A549 (cell line): ENCODE data around the gene SMC1A. TPM values are rescaled to one million over a fixed set of nuclear protein-coding genes. Genes with fewer than 3 reads are reported as not detected.

Source experiments
- ATAC-seq, 2 experiments: fragments of 200-7000 bp in 1 of 2; fragments of >200 bp in 1 of 2; cut with Nextera tagmentation in 1 of 2; cut with Tn5 transposase in 1 of 2; 3 replicates each; pipeline versions ENCODE4 v1.8.0 to v1.9.1; 2018 to 2020; ENCODE audit warnings: mild to moderate bottlenecking in 1 of 2, moderate library complexity in 1 of 2
- CTCF ChIA-PET: fragments of 300-600 bp; sonication (Branson Sonifier 250); formaldehyde crosslinking; extraction: SDS; loops from one replicate; lab custom pipeline; 2021; ENCODE audit warnings: antibody characterized with exemption, inconsistent platforms; lab: Yijun Ruan, JAX
- POLR2A ChIA-PET: fragments of 350-600 bp; formaldehyde crosslinking; extraction: SDS; loops from one replicate; lab custom pipeline; 2021; ENCODE audit warnings: antibody characterized with exemption, inconsistent platforms; lab: Yijun Ruan, JAX
- DNase-seq, 2 experiments: peaks; one replicate each; pipeline versions ENCODE4 v3.0.0 to v3.0.0-alpha.2; 2011 to 2016; ENCODE audit warnings: low read depth in 1 of 2, low spot score in 1 of 2
- FAIRE-seq: peaks from 2 replicates; lab custom pipeline; 2011; peaks lifted over from hg19 to GRCh38; lab: Jason Lieb, UNC
- H3K27ac ChIP-seq, 2 experiments: fragments of >200 bp; sonication (Bioruptor Twin); formaldehyde crosslinking; 3 replicates each; pipeline ENCODE4 v1.5.1; 2016 to 2017
- H3K4me1 ChIP-seq: fragments of >200 bp; sonication (Bioruptor Twin); formaldehyde crosslinking; 3 replicates; pipeline ENCODE4 v1.6.1; 2016
- H3K4me2 ChIP-seq: fragments of >200 bp; sonication (Bioruptor Twin); formaldehyde crosslinking; 3 replicates; pipeline ENCODE4 v1.6.1; 2016
- H3K4me3 ChIP-seq: fragments of >200 bp; sonication (Bioruptor Twin); formaldehyde crosslinking; 3 replicates; pipeline ENCODE4 v1.5.1; 2016
- H3K9me3 ChIP-seq: fragments of >200 bp; sonication (Bioruptor Twin); formaldehyde crosslinking; 3 replicates; pipeline ENCODE4 v1.6.1; 2016
- ATOH8 ChIP-seq: fragments of 250-450 bp; sonication (Bioruptor Pico); IDR thresholded peaks from 2 replicates; pipeline ENCODE4 v1.5.0; 2020; ENCODE audit warnings: low read depth, mild to moderate bottlenecking, moderate library complexity
- CEBPB ChIP-seq, 2 experiments: fragments of >200 bp in 1 of 2; sonication (Bioruptor Twin) in 1 of 2; formaldehyde crosslinking in 1 of 2; IDR thresholded peaks; 2 replicates each; pipeline ENCODE4 v1.6.1; 2012 to 2016
- CHD4 ChIP-seq: fragments of 200-600 bp; sonication (generic); IDR thresholded peaks from 2 replicates; pipeline ENCODE4 v1.6.1; 2016; ENCODE audit warnings: antibody characterized with exemption, mild to moderate bottlenecking, borderline replicate concordance
- CTCF ChIP-seq: fragments of >200 bp; sonication (Bioruptor Twin); formaldehyde crosslinking; IDR thresholded peaks from 3 replicates; pipeline ENCODE4 v1.5.1; 2016
- EHF ChIP-seq: fragments of 250-450 bp; sonication (Bioruptor Pico); IDR thresholded peaks from 2 replicates; pipeline ENCODE4 v1.5.0; 2020; ENCODE audit warnings: mild to moderate bottlenecking
- EHMT2 ChIP-seq: fragments of 200-600 bp; sonication (generic); IDR thresholded peaks from 2 replicates; pipeline ENCODE4 v1.6.1; 2016; ENCODE audit warnings: antibody characterized with exemption, low read depth, mild to moderate bottlenecking, moderate library complexity
- EP300 ChIP-seq, 2 experiments: fragments of >200 bp; sonication (Bioruptor Twin); formaldehyde crosslinking; IDR thresholded peaks; 2 replicates in 1 of 2; 3 replicates in 1 of 2; pipeline ENCODE4 v1.6.1; 2016 to 2017
- FOXS1 ChIP-seq: fragments of 250-450 bp; sonication (Bioruptor Pico); IDR thresholded peaks from 2 replicates; pipeline ENCODE4 v1.5.0; 2020; ENCODE audit warnings: mild to moderate bottlenecking, moderate library complexity
- HOXB13 ChIP-seq: fragments of 250-450 bp; sonication (Bioruptor Pico); IDR thresholded peaks from 2 replicates; pipeline ENCODE4 v1.5.0; 2020; ENCODE audit warnings: low read depth, mild to moderate bottlenecking, moderate library complexity
- HOXB5 ChIP-seq: fragments of 250-450 bp; sonication (Bioruptor Pico); IDR thresholded peaks from 2 replicates; pipeline ENCODE4 v1.5.0; 2020; ENCODE audit warnings: mild to moderate bottlenecking, moderate library complexity
- JUNB ChIP-seq: fragments of >200 bp; sonication (Bioruptor Twin); formaldehyde crosslinking; IDR thresholded peaks from 2 replicates; pipeline ENCODE4 v1.6.1; 2016
- MAFK ChIP-seq: fragments of 450-650 bp; IDR thresholded peaks from 2 replicates; pipeline ENCODE4 v1.6.1; 2014; ENCODE audit not compliant: partially characterized antibody
- MAZ ChIP-seq: fragments of 150-350 bp; IDR thresholded peaks from 2 replicates; pipeline ENCODE4 v1.6.1; 2014; ENCODE audit warnings: antibody characterized with exemption, low read depth, low read length, borderline replicate concordance
- MYC ChIP-seq: IDR thresholded peaks from 2 replicates; pipeline ENCODE4 v1.6.1; 2012; ENCODE audit warnings: mild to moderate bottlenecking, inconsistent platforms, low read length, improper control_type of control experiment, borderline replicate concordance
- NFE2L2 ChIP-seq: fragments of 150-350 bp; conservative IDR thresholded peaks from 2 replicates; pipeline ENCODE4 v1.6.1; 2014; ENCODE audit warnings: low read length
- NR3C1 ChIP-seq: fragments of >200 bp; sonication (Bioruptor Twin); formaldehyde crosslinking; IDR thresholded peaks from 3 replicates; pipeline ENCODE4 v1.6.1; 2017
- RAD21 ChIP-seq, 2 experiments: fragments of >200 bp in 1 of 2; sonication (Bioruptor Twin) in 1 of 2; formaldehyde crosslinking in 1 of 2; IDR thresholded peaks in 1 of 2; conservative IDR thresholded peaks in 1 of 2; 2 replicates in 1 of 2; 3 replicates in 1 of 2; pipeline ENCODE4 v1.6.1; 2012 to 2018; ENCODE audit warnings: inconsistent platforms in 1 of 2
- RCOR1 ChIP-seq: fragments of 150-350 bp; IDR thresholded peaks from 2 replicates; pipeline ENCODE4 v1.6.1; 2014; ENCODE audit warnings: antibody characterized with exemption, low read length, low read depth
- SMC3 ChIP-seq: fragments of >200 bp; sonication (Bioruptor Twin); formaldehyde crosslinking; IDR thresholded peaks from 3 replicates; pipeline ENCODE4 v1.6.1; 2018; ENCODE audit warnings: inconsistent platforms
- ZC3H11A ChIP-seq: fragments of 450-650 bp; IDR thresholded peaks from 2 replicates; pipeline ENCODE4 v1.6.1; 2014; ENCODE audit warnings: antibody characterized with exemption, mild to moderate bottlenecking
- ZNF302 ChIP-seq: fragments of 250-450 bp; sonication (Bioruptor Pico); IDR thresholded peaks from 2 replicates; pipeline ENCODE4 v1.9.0; 2021; ENCODE audit warnings: inconsistent platforms, mild to moderate bottlenecking, moderate library complexity
- WGBS: methylation state at CpG from one replicate; pipeline ENCODE4 v1.1.6; 2017; ENCODE audit errors: missing lambda C conversion rate; 5-methylcytosine and 5-hydroxymethylcytosine counted together
- polyA plus RNA-seq, 4 experiments: library from polyadenylated mRNA; depleted of rRNA in 3 of 4; stranded (reverse); fragments of >200 nt; fragmentation: RNase III in 1 of 4; extraction: RNeasy Plus Mini Kit Qiagen cat#74134 plus additional on column Dnase treatment in 1 of 4; gene quantifications; 2 replicates in 3 of 4; 3 replicates in 1 of 4; pipeline ENCODE4 v1.2.3, GENCODE V29; 2011 to 2017
- TF ChIP-seq, protein P1 (sequence below): IDR thresholded peaks from 2 replicates; pipeline ENCODE4 v1.6.1; 2012
- TF ChIP-seq, protein P2 (sequence below): fragments of 150-350 bp; IDR thresholded peaks from 2 replicates; pipeline ENCODE4 v1.6.1; 2014; ENCODE audit warnings: low read depth, mild to moderate bottlenecking, low read length
- TF ChIP-seq, protein P3 (sequence below): IDR thresholded peaks from 2 replicates; pipeline ENCODE4 v1.6.1; 2012; ENCODE audit warnings: low read depth, borderline replicate concordance

The SMC1A gene
- polyA plus RNA-seq, 2 of the 4 experiments (the other 2 are of a cell fraction): 76.7 to 100 TPM

DNA sequence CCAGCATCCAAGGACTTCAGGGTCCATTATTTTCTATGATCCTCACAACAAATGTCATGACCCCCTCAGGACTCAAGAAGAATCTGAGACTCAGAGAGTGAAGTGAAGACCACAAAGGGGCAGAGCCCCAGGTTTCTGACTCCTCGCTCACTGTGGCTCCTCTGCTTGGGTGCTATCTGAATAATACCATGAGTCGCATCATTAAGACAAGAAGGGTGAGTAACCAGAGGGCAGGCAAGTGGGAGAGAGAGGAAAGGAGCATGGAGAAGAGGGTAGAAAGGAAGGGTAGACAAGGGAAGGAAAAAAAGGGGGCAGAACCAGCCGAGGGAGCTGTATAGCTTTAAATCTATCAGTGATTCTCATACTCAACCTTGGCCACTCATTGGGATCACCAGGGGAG lies 27.2 kb upstream of the SMC1A start:
- H3K4me3 ChIP-seq: no peak overlapping the region
- H3K27ac ChIP-seq: no peak overlapping the region
- ChIA-PET CTCF (interaction anchor here (1.0 to 1.2 kb wide), 2 partner anchors 12 to 33 kb away, joined by 5 to 6 read pairs; no protein-coding TSS in a partner anchor), POLR2A (no interaction called here)
- 69% methylated on average over 3 of the region's 3 CpGs for WGBS
- ATAC-seq (no peak), DNase-seq (no peak), FAIRE-seq (no peak)
- no peaks in the 10 kb centered on the region for H3K4me1 ChIP-seq
- no peaks in the 10 kb centered on the region for H3K9me3 ChIP-seq
- no peak for TF ChIP-seq ZNF302
- no peak for TF ChIP-seq CEBPB (IDR thresholded peaks at IDR 0.05)
- no peak for TF ChIP-seq NFE2L2
- TF ChIP-seq HOXB13: no peak
- TF ChIP-seq, protein P1, sequence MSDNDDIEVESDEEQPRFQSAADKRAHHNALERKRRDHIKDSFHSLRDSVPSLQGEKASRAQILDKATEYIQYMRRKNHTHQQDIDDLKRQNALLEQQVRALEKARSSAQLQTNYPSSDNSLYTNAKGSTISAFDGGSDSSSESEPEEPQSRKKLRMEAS: no peak
- no peak for TF ChIP-seq HOXB5 (CRISPR knock-in tag)
- TF ChIP-seq, protein P2, sequence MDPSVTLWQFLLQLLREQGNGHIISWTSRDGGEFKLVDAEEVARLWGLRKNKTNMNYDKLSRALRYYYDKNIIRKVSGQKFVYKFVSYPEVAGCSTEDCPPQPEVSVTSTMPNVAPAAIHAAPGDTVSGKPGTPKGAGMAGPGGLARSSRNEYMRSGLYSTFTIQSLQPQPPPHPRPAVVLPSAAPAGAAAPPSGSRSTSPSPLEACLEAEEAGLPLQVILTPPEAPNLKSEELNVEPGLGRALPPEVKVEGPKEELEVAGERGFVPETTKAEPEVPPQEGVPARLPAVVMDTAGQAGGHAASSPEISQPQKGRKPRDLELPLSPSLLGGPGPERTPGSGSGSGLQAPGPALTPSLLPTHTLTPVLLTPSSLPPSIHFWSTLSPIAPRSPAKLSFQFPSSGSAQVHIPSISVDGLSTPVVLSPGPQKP: no peak
- no peak for TF ChIP-seq ZC3H11A
- no peak for TF ChIP-seq FOXS1
- TF ChIP-seq MYC: no peak
- TF ChIP-seq EHMT2: no peak
- no peak for TF ChIP-seq JUNB
- TF ChIP-seq NR3C1: no peak
- no peak for TF ChIP-seq EP300 (IDR thresholded peaks at IDR 0.05)
- TF ChIP-seq, protein P3, sequence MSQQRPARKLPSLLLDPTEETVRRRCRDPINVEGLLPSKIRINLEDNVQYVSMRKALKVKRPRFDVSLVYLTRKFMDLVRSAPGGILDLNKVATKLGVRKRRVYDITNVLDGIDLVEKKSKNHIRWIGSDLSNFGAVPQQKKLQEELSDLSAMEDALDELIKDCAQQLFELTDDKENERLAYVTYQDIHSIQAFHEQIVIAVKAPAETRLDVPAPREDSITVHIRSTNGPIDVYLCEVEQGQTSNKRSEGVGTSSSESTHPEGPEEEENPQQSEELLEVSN: no peak
- no peak overlapping the region for H3K4me2 ChIP-seq

DNA sequence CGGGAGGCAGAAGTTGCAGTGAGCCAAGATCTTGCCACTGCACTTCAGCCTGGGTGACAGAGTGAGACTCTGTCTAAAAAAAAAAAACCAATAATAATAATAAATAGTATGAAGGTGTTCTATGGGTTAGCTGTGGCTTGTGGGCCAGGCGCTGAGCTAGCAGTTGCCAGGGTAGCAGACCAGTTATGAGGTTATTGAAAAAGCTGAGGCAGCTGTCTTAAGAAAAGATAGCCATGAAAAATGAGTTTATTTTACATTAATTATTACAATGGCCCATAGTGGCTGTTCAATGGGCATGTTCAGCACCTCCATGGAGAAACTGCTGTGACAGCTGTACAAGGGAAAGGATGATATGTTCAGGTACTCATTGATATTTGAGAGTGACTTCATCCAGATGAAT lies 25.0 kb upstream of the SMC1A start:
- CTCF ChIA-PET: interaction anchor here (0.8 to 4.4 kb wide), 8 partner anchors 10 to 198 kb away, joined by 3 to 50 read pairs (median 8); no protein-coding TSS in a partner anchor
- Histone ChIP-seq H3K4me1 (peaks cover 1% of the 10 kb centered on the region; the same call in 2 of the 3 replicates), H3K9me3 (no peaks in the 10 kb centered on the region), H3K4me2 (no peak overlapping the region)
- WGBS: 84% methylated on average over 2 of the region's 2 CpGs
- no peak for FAIRE-seq
- no peak for TF ChIP-seq MAZ
- TF ChIP-seq, protein P3: no peak
- TF ChIP-seq MAFK: no peak
- TF ChIP-seq RCOR1: no peak
- no peak for TF ChIP-seq CHD4
- TF ChIP-seq, all 56 proteins: peak for 0
- no peak overlapping the region for H3K27ac ChIP-seq
- no peak overlapping the region for H3K4me3 ChIP-seq
- DNase-seq: no peak
- ATAC-seq: no peak
- POLR2A ChIA-PET: interaction anchor here (0.6 kb wide), 1 partner anchor 144 kb away, joined by 3 read pairs; no protein-coding TSS in a partner anchor

DNA sequence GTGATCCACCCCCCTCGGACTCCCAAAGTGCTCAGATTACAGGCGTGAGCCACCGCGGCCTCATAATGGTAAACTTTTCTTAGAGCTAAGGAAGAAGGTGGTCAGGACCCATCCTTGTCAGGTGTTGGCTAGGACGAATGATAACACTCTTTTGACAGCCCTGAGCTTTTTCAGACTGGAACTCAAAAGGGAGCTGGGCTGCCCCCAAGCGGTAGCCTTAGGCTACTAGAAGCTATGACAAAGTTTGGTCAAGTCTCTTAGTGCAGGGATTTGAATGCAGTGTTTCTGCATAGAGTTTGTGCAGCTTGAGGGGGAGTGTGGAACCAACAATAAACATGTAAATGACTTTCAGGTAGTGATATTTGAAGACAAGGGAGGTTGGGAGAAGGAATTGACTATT lies 23.5 kb upstream of the SMC1A start:
- WGBS: 0% methylated on average over 6 of the region's 6 CpGs
- POLR2A ChIA-PET: interaction anchor here (1.1 kb wide), 1 partner anchor 23 kb away, joined by 3 read pairs; the partner anchor contains the start of gene RIBC1
- peak; percentile 44 to 62; a peak in 4 of 6 replicates for ATAC-seq
- CTCF ChIA-PET: interaction anchor here (0.6 to 4.4 kb wide), 24 partner anchors 9 to 197 kb away, joined by 3 to 50 read pairs (median 5); no protein-coding TSS in a partner anchor
- FAIRE-seq: no peak
- no peaks in the 10 kb centered on the region for H3K9me3 ChIP-seq
- H3K4me2 ChIP-seq: no peak overlapping the region
- no peak overlapping the region for H3K27ac ChIP-seq
- DNase-seq: peak; percentile 28 to 53
- TF ChIP-seq ATOH8 (no peak), SMC3 (peak; percentile 43), ZNF302 (no peak), RAD21 (conservative IDR thresholded peaks at IDR 0.05 in 1 of 2, IDR thresholded peaks at IDR 0.05 in 1 of 2) (peak; percentile 55 to 70), EHF (CRISPR knock-in tag) (no peak), CTCF (peak; percentile 54)
- H3K4me1 ChIP-seq: peaks cover 4% of the 10 kb centered on the region; the same call in 2 of the 3 replicates
- no peak overlapping the region for H3K4me3 ChIP-seq
